GM12878 (cell line): ENCODE results near the gene SNF8. TPM values are rescaled to one million over a fixed set of nuclear protein-coding genes. Genes with fewer than 3 reads are reported as not detected.
A peak's percentile ranks its signal among the peaks of the same experiment; 100 is the strongest.

Source experiments
- ATF7 ChIP-seq: fragments of 450-650 bp; IDR thresholded peaks from 2 replicates; pipeline ENCODE4 v1.6.1; 2016; ENCODE audit warnings: low read depth, mild to moderate bottlenecking
- BMI1 ChIP-seq: fragments of 450-650 bp; IDR thresholded peaks from 2 replicates; pipeline ENCODE4 v1.6.1; 2016; ENCODE audit warnings: mild to moderate bottlenecking, moderate library complexity, borderline replicate concordance
- CHD4 ChIP-seq: fragments of 200-600 bp; sonication (generic); IDR thresholded peaks from 2 replicates; pipeline ENCODE4 v1.6.1; 2016; ENCODE audit warnings: mild to moderate bottlenecking
- FOXM1 ChIP-seq: IDR thresholded peaks from 2 replicates; pipeline ENCODE4 v1.6.1; 2012; ENCODE audit warnings: low read depth, mild to moderate bottlenecking, inconsistent platforms, low read length, moderate library complexity
- HDGF ChIP-seq: fragments of 450-650 bp; IDR thresholded peaks from 2 replicates; pipeline ENCODE4 v1.6.1; 2016; ENCODE audit warnings: antibody characterized with exemption
- KDM1A ChIP-seq: fragments of 200-600 bp; sonication (generic); IDR thresholded peaks from 2 replicates; pipeline ENCODE4 v1.6.1; 2016; ENCODE audit warnings: borderline replicate concordance
- MTA3 ChIP-seq: IDR thresholded peaks from 2 replicates; pipeline ENCODE4 v1.6.1; 2012; ENCODE audit warnings: low read length, inconsistent platforms, borderline replicate concordance
- MYB ChIP-seq: fragments of 150-350 bp; IDR thresholded peaks from 2 replicates; pipeline ENCODE4 v1.6.1; 2014; ENCODE audit warnings: mild to moderate bottlenecking, low read depth, low read length, borderline replicate concordance
- NR2C2 ChIP-seq: IDR thresholded peaks from 2 replicates; pipeline ENCODE4 v1.6.1; 2011; ENCODE audit warnings: borderline replicate concordance, low read depth; ENCODE audit not compliant: control insufficient read depth, insufficient read length
- NRF1 ChIP-seq: conservative IDR thresholded peaks from 2 replicates; pipeline ENCODE4 v1.6.1; 2011; ENCODE audit warnings: mild to moderate bottlenecking, low read depth, low read length, improper control_type of control experiment
- POLR2AphosphoS5 ChIP-seq: IDR thresholded peaks from 2 replicates; pipeline ENCODE4 v1.6.1; 2011; ENCODE audit warnings: mild to moderate bottlenecking, low read length, inconsistent platforms
- RAD21 ChIP-seq: IDR thresholded peaks from 2 replicates; pipeline ENCODE4 v1.6.1; 2011; ENCODE audit warnings: mild to moderate bottlenecking, low read depth, low read length, moderate library complexity; ENCODE audit not compliant: insufficient read depth
- RFX5 ChIP-seq: IDR thresholded peaks from 2 replicates; pipeline ENCODE4 v1.6.1; 2011; ENCODE audit warnings: low read depth, low read length, improper control_type of control experiment
- SIN3A ChIP-seq: IDR thresholded peaks from 2 replicates; pipeline ENCODE4 v1.6.1; 2012; ENCODE audit warnings: low read depth, low read length, improper control_type of control experiment
- SREBF1 ChIP-seq: IDR thresholded peaks from 2 replicates; pipeline ENCODE4 v1.6.1; 2012; ENCODE audit warnings: mild to moderate bottlenecking, low read length
- STAT3 ChIP-seq: IDR thresholded peaks from 2 replicates; pipeline ENCODE4 v1.6.1; 2011; ENCODE audit warnings: low read depth, low read length, improper control_type of control experiment
- TAF1 ChIP-seq: IDR thresholded peaks from 2 replicates; pipeline ENCODE4 v1.6.1; 2011; ENCODE audit warnings: mild to moderate bottlenecking, low read depth, low read length, borderline replicate concordance
- ZBED1 ChIP-seq: IDR thresholded peaks from 2 replicates; pipeline ENCODE4 v1.6.1; 2016; ENCODE audit warnings: borderline replicate concordance
- polyA plus RNA-seq, 11 experiments: library from polyadenylated mRNA; depleted of rRNA in 4 of 11; unstranded in 6 of 11; stranded (reverse) in 5 of 11; fragments of >200 nt; fragmentation: Nextera tagmentation in 4 of 11; fragmentation: Illumina TruSeq in 1 of 11; extraction: Ambion mirVana in 4 of 11; extraction: Trizol in 1 of 11; gene quantifications; 1 replicate in 1 of 11; 2 replicates in 10 of 11; pipeline versions ENCODE4 v1.2.1 to v1.2.3, GENCODE V29; 2011 to 2016; ENCODE audit warnings: inconsistent platforms in 2 of 11, missing spikeins in 2 of 11, low read depth in 1 of 11
- total RNA-seq, 4 experiments: library from RNA; depleted of rRNA in 3 of 4; stranded (reverse); fragments of >200 nt in 3 of 4; fragmentation: Illumina TruSeq in 1 of 4; extraction: Trizol in 1 of 4; gene quantifications; 2 replicates each; pipeline versions ENCODE4 v1.2.1 to v1.2.3, GENCODE V29; 2013 to 2021
- TF ChIP-seq, protein P1 (sequence below): fragments of 450-650 bp; formaldehyde crosslinking; IDR thresholded peaks from 2 replicates; pipeline ENCODE4 v1.5.0; 2022; ENCODE audit warnings: mild to moderate bottlenecking, missing genetic modification characterization
- TF ChIP-seq, protein P2 (sequence below): fragments of 450-650 bp; IDR thresholded peaks from 2 replicates; pipeline ENCODE4 v1.6.1; 2014; ENCODE audit warnings: mild to moderate bottlenecking
- TF ChIP-seq, protein P3 (sequence below): fragments of 450-650 bp; IDR thresholded peaks from 2 replicates; pipeline ENCODE4 v1.6.1; 2017; ENCODE audit warnings: low read depth, mild to moderate bottlenecking, moderate library complexity
- TF ChIP-seq, protein P4 (sequence below): fragments of 150-350 bp; IDR thresholded peaks from 2 replicates; pipeline ENCODE4 v1.6.1; 2014; ENCODE audit warnings: mild to moderate bottlenecking, low read depth, low read length
- TF ChIP-seq, protein P5 (sequence below): IDR thresholded peaks from 2 replicates; pipeline ENCODE4 v1.6.1; 2011; ENCODE audit warnings: mild to moderate bottlenecking, low read depth, low read length, moderate library complexity; ENCODE audit not compliant: insufficient replicate concordance

SNF8 gene
- total and polyA plus RNA-seq, 10 of the 15 experiments (the other 5 are each of a cell fraction or from before 2014, with no cell fraction given): 6.1 to 228 (median 95.6) TPM

DNA sequence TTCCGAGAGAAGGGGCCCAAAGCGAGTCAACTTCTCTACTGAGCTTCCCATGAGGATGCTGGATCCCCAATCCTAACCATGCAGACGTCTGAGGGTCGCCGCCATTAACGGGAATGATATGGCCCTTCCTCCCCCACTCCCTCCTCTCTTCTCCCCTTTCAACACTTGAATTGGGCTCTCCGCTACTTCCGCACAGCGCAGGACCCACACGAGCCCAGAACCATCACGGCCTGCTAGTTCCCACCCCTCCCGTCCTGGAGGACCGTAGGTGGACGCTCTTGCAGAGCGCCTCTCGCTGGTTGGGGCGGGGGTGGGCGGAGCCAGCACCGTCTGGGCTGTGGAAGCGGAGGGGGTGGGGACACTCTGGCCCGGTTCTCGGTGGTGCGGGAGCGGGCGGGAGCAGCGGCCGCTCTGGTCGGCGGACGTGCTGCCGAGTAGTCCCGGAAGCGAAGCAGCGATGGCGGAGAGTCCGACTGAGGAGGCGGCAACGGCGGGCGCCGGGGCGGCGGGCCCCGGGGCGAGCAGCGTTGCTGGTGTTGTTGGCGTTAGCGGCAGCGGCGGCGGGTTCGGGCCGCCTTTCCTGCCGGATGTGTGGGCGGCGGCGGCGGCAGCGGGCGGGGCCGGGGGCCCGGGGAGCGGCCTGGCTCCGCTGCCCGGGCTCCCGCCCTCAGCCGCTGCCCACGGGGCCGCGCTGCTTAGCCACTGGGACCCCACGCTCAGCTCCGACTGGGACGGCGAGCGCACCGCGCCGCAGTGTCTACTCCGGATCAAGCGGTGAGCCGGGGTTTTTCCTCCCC, 36.4 kb downstream of the SNF8 start, which contains the start of gene UBE2Z (continued):
- TF ChIP-seq SIN3A: no peak
- TF ChIP-seq, protein P1, sequence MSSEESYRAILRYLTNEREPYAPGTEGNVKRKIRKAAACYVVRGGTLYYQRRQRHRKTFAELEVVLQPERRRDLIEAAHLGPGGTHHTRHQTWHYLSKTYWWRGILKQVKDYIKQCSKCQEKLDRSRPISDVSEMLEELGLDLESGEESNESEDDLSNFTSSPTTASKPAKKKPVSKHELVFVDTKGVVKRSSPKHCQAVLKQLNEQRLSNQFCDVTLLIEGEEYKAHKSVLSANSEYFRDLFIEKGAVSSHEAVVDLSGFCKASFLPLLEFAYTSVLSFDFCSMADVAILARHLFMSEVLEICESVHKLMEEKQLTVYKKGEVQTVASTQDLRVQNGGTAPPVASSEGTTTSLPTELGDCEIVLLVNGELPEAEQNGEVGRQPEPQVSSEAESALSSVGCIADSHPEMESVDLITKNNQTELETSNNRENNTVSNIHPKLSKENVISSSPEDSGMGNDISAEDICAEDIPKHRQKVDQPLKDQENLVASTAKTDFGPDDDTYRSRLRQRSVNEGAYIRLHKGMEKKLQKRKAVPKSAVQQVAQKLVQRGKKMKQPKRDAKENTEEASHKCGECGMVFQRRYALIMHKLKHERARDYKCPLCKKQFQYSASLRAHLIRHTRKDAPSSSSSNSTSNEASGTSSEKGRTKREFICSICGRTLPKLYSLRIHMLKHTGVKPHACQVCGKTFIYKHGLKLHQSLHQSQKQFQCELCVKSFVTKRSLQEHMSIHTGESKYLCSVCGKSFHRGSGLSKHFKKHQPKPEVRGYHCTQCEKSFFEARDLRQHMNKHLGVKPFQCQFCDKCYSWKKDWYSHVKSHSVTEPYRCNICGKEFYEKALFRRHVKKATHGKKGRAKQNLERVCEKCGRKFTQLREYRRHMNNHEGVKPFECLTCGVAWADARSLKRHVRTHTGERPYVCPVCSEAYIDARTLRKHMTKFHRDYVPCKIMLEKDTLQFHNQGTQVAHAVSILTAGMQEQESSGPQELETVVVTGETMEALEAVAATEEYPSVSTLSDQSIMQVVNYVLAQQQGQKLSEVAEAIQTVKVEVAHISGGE (CRISPR knock-in tag): no peak
- TF ChIP-seq, protein P2, sequence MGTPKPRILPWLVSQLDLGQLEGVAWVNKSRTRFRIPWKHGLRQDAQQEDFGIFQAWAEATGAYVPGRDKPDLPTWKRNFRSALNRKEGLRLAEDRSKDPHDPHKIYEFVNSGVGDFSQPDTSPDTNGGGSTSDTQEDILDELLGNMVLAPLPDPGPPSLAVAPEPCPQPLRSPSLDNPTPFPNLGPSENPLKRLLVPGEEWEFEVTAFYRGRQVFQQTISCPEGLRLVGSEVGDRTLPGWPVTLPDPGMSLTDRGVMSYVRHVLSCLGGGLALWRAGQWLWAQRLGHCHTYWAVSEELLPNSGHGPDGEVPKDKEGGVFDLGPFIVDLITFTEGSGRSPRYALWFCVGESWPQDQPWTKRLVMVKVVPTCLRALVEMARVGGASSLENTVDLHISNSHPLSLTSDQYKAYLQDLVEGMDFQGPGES: no peak
- no peak for TF ChIP-seq RAD21
- no peak; the same call in 1 of the 2 replicates for TF ChIP-seq MTA3
- no peak for TF ChIP-seq MYB
- no peak for TF ChIP-seq FOXM1
- TF ChIP-seq ZBED1: no peak
- no peak for TF ChIP-seq RFX5
- TF ChIP-seq BMI1: no peak
- TF ChIP-seq, protein P3, sequence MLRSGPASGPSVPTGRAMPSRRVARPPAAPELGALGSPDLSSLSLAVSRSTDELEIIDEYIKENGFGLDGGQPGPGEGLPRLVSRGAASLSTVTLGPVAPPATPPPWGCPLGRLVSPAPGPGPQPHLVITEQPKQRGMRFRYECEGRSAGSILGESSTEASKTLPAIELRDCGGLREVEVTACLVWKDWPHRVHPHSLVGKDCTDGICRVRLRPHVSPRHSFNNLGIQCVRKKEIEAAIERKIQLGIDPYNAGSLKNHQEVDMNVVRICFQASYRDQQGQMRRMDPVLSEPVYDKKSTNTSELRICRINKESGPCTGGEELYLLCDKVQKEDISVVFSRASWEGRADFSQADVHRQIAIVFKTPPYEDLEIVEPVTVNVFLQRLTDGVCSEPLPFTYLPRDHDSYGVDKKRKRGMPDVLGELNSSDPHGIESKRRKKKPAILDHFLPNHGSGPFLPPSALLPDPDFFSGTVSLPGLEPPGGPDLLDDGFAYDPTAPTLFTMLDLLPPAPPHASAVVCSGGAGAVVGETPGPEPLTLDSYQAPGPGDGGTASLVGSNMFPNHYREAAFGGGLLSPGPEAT: peak; percentile 75
- TF ChIP-seq HDGF: peak; percentile 90
- no peak for TF ChIP-seq KDM1A
- TF ChIP-seq, protein P4, sequence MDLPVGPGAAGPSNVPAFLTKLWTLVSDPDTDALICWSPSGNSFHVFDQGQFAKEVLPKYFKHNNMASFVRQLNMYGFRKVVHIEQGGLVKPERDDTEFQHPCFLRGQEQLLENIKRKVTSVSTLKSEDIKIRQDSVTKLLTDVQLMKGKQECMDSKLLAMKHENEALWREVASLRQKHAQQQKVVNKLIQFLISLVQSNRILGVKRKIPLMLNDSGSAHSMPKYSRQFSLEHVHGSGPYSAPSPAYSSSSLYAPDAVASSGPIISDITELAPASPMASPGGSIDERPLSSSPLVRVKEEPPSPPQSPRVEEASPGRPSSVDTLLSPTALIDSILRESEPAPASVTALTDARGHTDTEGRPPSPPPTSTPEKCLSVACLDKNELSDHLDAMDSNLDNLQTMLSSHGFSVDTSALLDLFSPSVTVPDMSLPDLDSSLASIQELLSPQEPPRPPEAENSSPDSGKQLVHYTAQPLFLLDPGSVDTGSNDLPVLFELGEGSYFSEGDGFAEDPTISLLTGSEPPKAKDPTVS: no peak
- peak; percentile 96 for TF ChIP-seq TAF1
- no peak for TF ChIP-seq CHD4
- TF ChIP-seq NRF1: no peak
- TF ChIP-seq POLR2AphosphoS5: peak; percentile 96
- TF ChIP-seq NR2C2: no peak
- no peak for TF ChIP-seq ATF7
- TF ChIP-seq, protein P5, sequence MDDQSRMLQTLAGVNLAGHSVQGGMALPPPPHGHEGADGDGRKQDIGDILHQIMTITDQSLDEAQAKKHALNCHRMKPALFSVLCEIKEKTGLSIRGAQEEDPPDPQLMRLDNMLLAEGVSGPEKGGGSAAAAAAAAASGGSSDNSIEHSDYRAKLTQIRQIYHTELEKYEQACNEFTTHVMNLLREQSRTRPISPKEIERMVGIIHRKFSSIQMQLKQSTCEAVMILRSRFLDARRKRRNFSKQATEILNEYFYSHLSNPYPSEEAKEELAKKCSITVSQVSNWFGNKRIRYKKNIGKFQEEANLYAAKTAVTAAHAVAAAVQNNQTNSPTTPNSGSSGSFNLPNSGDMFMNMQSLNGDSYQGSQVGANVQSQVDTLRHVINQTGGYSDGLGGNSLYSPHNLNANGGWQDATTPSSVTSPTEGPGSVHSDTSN: peak; percentile 23
- no peak for TF ChIP-seq STAT3
- TF ChIP-seq SREBF1: no peak
